HK-2 (cell line): ENCODE data around the gene TSPAN5.
"Not testable (repeated sequence)": the region's sequence is repeated elsewhere in the genome, so short reads cannot be mapped to it uniquely, and the experiment has no call there.

Experiments used
- DNase-seq: peaks from one replicate; pipeline ENCODE4 v3.0.0-alpha.2; 2018; ENCODE audit not compliant: unreplicated experiment

TSPAN5 gene

GRCh38 chr4:98461121-98461865 is 197.1 kb downstream of the TSPAN5 start:
- DNase-seq: not testable (repeated sequence)

DNA sequence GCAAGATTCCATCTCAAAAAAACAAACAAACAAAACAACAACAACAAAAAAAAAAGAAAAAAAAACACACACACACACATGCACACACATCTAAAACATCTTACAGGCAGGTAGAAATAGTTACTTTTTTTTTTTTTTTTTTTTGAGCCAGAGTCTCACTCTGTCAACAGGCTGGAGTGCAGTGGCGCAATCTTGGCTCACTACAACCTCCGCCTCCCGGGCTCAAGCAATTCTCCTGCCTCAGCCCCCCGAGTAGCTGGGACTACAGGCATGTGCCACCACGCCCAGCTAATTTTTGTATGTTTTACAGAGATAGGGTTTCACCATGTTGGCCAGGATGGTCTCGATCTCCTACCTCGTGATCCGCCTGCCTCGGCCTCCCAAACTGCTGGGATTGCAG is 201.0 kb downstream of the TSPAN5 start:
- DNase-seq: not testable (repeated sequence)

DNA sequence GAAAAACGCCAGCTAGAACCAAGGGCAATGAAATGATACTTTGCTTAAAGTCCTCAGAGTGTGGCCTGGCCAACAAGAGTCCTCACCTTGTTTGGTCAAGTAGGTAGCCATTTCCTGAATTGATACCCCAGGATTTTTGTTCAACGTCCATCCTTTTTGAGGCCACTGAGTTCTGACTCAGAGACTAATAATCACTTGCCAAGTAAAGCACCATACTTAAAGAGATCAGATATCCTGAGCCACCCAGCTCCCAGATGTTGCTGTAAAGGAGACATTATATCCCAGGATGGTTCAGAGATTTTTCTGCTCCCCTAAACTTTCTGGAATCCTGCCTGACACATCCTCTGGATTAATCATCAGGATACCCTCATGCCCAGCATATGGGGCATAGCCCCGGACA is 206.3 kb downstream of the TSPAN5 start:
- DNase-seq: no peak

DNA sequence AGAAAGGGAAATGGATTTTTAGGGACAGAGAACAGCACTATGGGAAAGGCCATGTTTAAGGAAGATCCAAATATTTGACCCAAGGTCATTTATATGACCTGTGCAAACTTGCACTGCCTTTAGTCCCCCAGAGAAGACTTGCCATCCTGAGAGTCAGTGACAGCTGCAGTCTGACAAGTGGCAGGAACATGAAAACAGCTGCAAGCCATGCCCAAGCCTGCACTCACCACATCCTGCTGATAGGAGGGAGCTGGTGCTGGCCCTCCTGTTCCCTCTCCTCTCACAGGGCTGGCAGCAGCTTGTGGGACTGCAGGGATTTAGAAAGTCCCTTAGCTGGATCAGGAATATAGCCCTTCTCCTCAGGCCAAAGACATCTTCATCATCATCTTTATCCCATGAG is 209.5 kb downstream of the TSPAN5 start:
- no peak for DNase-seq

DNA sequence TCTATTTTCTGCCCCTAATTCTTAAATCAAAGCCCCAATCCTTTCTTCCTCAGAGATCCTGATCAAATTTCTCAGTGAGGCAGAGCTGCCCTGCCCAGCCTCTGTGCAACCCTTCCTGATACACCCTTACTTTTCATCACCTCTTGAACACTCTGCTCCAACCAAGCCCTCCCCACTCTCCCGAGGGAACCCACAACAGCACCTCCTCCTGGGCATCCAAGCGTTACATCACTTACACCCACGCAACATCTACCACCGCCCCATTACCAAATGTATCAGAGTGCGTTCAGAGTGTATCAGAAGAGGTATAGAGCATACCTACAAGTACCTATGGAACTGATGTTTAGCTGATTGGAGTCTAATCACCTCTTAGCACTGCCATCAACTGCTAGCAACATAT is 210.8 kb downstream of the TSPAN5 start:
- no peak for DNase-seq

- DNase-seq: peak; percentile 52
Measured at GRCh38 chr4:98446499-98447375, 211.7 kb downstream of the TSPAN5 start.

GRCh38 chr4:98444371-98444770 is 214.0 kb downstream of the TSPAN5 start:
- DNase-seq: no peak

- no peak for DNase-seq
Measured at GRCh38 chr4:98434816-98435215, 223.6 kb downstream of the TSPAN5 start.

DNA sequence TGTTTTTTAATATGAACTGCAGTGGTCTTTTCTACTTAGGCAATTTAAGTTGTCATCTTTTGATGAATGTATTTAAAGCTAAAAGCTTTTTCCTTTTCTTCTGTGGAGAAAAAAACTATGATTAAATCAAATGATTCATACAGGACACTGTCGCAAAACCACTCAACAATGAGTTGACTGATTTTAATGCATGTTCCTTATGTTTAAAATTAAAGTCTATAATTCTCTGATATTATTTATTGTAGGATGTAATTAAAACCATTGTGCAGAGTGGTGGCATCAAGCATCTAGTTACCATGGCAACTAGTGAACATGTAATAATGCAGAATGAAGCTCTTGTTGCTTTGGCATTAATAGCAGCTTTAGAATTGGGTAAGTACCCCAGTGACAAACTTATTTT is 224.7 kb downstream of the TSPAN5 start:
- no peak for DNase-seq

GRCh38 chr4:98430708-98431403 is 227.6 kb downstream of the TSPAN5 start:
- DNase-seq: no peak

DNA sequence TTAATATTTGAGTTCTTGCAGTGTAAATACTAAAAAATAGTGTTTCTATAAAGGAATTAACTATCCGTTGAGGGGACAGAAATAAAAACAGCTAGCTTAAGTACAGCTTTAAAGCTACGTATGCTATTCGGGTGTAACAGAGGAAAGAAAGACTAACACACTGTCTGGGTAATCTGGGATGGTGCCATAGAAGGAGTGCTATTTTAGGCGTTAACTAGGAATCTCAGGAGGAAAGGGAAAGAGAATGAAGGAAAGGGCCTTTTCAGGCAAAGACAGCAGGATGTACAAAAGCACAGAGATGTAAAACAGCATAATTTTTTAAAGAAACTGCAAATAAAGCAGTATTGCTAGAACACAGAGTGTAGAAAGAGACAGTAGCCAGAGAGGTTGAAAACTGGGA is 235.4 kb downstream of the TSPAN5 start:
- no peak for DNase-seq

DNA sequence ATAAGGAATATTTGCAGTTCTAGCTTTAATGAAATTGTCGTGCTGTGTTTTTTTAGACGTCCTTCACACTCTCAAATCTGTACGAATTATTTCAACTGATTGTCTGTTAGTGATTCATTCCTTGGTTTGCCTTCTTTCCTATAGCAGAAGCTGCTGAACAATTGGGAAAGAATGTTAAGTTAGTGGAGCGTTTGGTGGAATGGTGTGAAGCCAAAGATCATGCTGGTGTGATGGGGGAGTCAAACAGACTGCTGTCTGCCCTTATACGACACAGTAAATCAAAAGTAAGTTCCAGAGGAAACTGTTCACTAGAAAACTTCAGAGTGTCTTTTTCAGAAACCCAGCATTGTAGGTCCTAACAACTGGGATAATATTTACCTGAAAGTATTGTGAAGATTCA is 237.3 kb downstream of the TSPAN5 start:
- DNase-seq: peak; percentile 22
